Keratinocyte (primary cell): ENCODE measurements around the gene TBC1D22B.

Experiments used
- EZH2 ChIP-seq: IDR thresholded peaks from one replicate; pipeline ENCODE4 v1.6.1; 2012; ENCODE audit warnings: inconsistent platforms, mild to moderate bottlenecking, low read length, moderate library complexity
- TF ChIP-seq, protein P1 (sequence below), 3 experiments: IDR thresholded peaks in 1 of 3; conservative IDR thresholded peaks in 1 of 3; optimal IDR thresholded peaks in 1 of 3; 2 replicates in 2 of 3; 3 replicates in 1 of 3; pipeline versions ENCODE3 to v1.5.1; 2011; ENCODE audit warnings: low read length in 3 of 3, mild to moderate bottlenecking in 3 of 3, moderate library complexity in 2 of 3, control low read depth in 1 of 3, inconsistent platforms in 1 of 3; ENCODE audit not compliant: insufficient read depth in 2 of 3; ENCODE audit errors: extremely low read depth in 1 of 3

GRCh38 chr6:37260040-37260439 lies 2.5 kb downstream of the TBC1D22B start:
- TF ChIP-seq, protein P1, sequence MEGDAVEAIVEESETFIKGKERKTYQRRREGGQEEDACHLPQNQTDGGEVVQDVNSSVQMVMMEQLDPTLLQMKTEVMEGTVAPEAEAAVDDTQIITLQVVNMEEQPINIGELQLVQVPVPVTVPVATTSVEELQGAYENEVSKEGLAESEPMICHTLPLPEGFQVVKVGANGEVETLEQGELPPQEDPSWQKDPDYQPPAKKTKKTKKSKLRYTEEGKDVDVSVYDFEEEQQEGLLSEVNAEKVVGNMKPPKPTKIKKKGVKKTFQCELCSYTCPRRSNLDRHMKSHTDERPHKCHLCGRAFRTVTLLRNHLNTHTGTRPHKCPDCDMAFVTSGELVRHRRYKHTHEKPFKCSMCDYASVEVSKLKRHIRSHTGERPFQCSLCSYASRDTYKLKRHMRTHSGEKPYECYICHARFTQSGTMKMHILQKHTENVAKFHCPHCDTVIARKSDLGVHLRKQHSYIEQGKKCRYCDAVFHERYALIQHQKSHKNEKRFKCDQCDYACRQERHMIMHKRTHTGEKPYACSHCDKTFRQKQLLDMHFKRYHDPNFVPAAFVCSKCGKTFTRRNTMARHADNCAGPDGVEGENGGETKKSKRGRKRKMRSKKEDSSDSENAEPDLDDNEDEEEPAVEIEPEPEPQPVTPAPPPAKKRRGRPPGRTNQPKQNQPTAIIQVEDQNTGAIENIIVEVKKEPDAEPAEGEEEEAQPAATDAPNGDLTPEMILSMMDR (optimal IDR thresholded peaks at IDR 0.05 in 1 of 3, IDR thresholded peaks at IDR 0.05 in 1 of 3, conservative IDR thresholded peaks at IDR 0.05 in 1 of 3; ENCODE audit: extremely low read depth in 1 of 3, insufficient read depth in 2 of 3, low read length in 3 of 3): no peak
- no peak for TF ChIP-seq EZH2
